ENCODE measurements around the gene FARP1.

GRCh38 chr13:98184792-98185191 lies 41.9 kb downstream of the FARP1 start:
- no peak for TF ChIP-seq CTCF (IDR thresholded peaks at IDR 0.05)
- no peak for TF ChIP-seq POLR2A (IDR thresholded peaks at IDR 0.05)
- no peak for TF ChIP-seq EP300 (IDR thresholded peaks at IDR 0.05)

Data from sigmoid colon (tissue), 4 donors.